SK-N-SH (cell line): Measurements from ENCODE around the gene ABCB4. TPM values are rescaled to one million over a fixed set of nuclear protein-coding genes. Genes with fewer than 3 reads are reported as not detected.

Experiments used
- CTCF ChIA-PET: fragments of 300-600, 350-600 bp; formaldehyde crosslinking; extraction: SDS; loops from one replicate; lab custom pipeline; 2021; lab: Yijun Ruan, JAX
- POLR2A ChIA-PET: fragments of 350-600 bp; sonication (Branson Sonifier 250); formaldehyde crosslinking; extraction: SDS; loops from one replicate; lab custom pipeline; 2020; ENCODE audit warnings: antibody characterized with exemption, inconsistent platforms; lab: Yijun Ruan, JAX
- DNase-seq: peaks from one replicate; pipeline ENCODE4 v3.0.0; 2012
- H2AFZ ChIP-seq: fragments of 200-600 bp; sonication (generic); 2 replicates; pipeline ENCODE4 v1.8.1; 2016; ENCODE audit warnings: antibody characterized with exemption, mild to moderate bottlenecking, low read depth
- H3F3A ChIP-seq: fragments of 200-600 bp; sonication (generic); replicated peaks from 2 replicates; pipeline ENCODE3; 2016; ENCODE audit warnings: antibody characterized with exemption, mild to moderate bottlenecking; ENCODE audit not compliant: insufficient read depth
- H3K27ac ChIP-seq, 2 experiments: fragments of 200-500 bp in 1 of 2; fragments of 200-600 bp in 1 of 2; sonication (Bioruptor generic) in 1 of 2; sonication (generic), shearing (Covaris generic) in 1 of 2; 2 replicates each; pipeline versions ENCODE4 v1.5.1 to v1.6.1; 2014 to 2016; ENCODE audit warnings: low read depth in 2 of 2, inconsistent platforms in 1 of 2, low read length in 1 of 2, mild to moderate bottlenecking in 1 of 2, mixed read lengths in 1 of 2
- H3K27me3 ChIP-seq: fragments of 200-600 bp; sonication (generic), shearing (Covaris generic); 2 replicates; pipeline ENCODE4 v1.6.1; 2016; ENCODE audit warnings: mixed run types; ENCODE audit not compliant: insufficient read depth
- H3K36me3 ChIP-seq, 2 experiments: fragments of 200-500 bp in 1 of 2; fragments of 200-600 bp in 1 of 2; sonication (Bioruptor generic) in 1 of 2; sonication (generic) in 1 of 2; replicated peaks in 1 of 2; 2 replicates each; pipeline versions ENCODE3 to v1.5.1; 2014 to 2016; ENCODE audit warnings: low read length in 1 of 2, mild to moderate bottlenecking in 1 of 2; ENCODE audit not compliant: insufficient read depth in 2 of 2, control insufficient read depth in 1 of 2
- H3K4me1 ChIP-seq, 2 experiments: fragments of 200-500 bp in 1 of 2; fragments of 200-600 bp in 1 of 2; sonication (Bioruptor generic) in 1 of 2; sonication (generic), shearing (Covaris generic) in 1 of 2; 2 replicates each; pipeline versions ENCODE4 v1.5.1 to v1.6.1; 2014 to 2016; ENCODE audit warnings: low read depth in 1 of 2, low read length in 1 of 2, mixed run types in 1 of 2; ENCODE audit not compliant: insufficient read depth in 2 of 2, control insufficient read depth in 1 of 2
- H3K4me2 ChIP-seq: fragments of 200-600 bp; sonication (generic), shearing (Covaris generic); 2 replicates; pipeline ENCODE4 v1.6.1; 2017; ENCODE audit warnings: mixed run types
- H3K4me3 ChIP-seq, 2 experiments: fragments of 200-500 bp in 1 of 2; fragments of 200-600 bp in 1 of 2; sonication (Bioruptor generic) in 1 of 2; sonication (generic), shearing (Covaris generic) in 1 of 2; 2 replicates each; pipeline versions ENCODE4 v1.5.1 to v1.8.1; 2014 to 2016; ENCODE audit warnings: low read depth in 2 of 2, inconsistent platforms in 1 of 2, low read length in 1 of 2, mild to moderate bottlenecking in 1 of 2, mixed read lengths in 1 of 2, moderate library complexity in 1 of 2
- H3K79me2 ChIP-seq: fragments of 200-600 bp; sonication (generic); 2 replicates; pipeline ENCODE4 v1.8.1; 2017; ENCODE audit warnings: mild to moderate bottlenecking; ENCODE audit not compliant: insufficient read depth
- H3K9ac ChIP-seq: fragments of 200-600 bp; sonication (generic); 2 replicates; pipeline ENCODE4 v1.6.1; 2017; ENCODE audit warnings: mixed run types
- H3K9me2 ChIP-seq: fragments of 200-600 bp; sonication (generic); 2 replicates; pipeline ENCODE4 v1.6.1; 2017; ENCODE audit warnings: mixed run types
- H3K9me3 ChIP-seq: fragments of 200-600 bp; sonication (generic); 2 replicates; pipeline ENCODE4 v1.6.1; 2017; ENCODE audit warnings: mixed run types, mild to moderate bottlenecking, moderate library complexity
- H4K20me1 ChIP-seq: fragments of 200-600 bp; sonication (generic); 2 replicates; pipeline ENCODE4 v1.6.1; 2017; ENCODE audit warnings: mild to moderate bottlenecking, mixed run types; ENCODE audit not compliant: insufficient read depth
- EP300 ChIP-seq, 2 experiments: IDR thresholded peaks; 2 replicates each; pipeline versions ENCODE4 v1.4.0 to v1.6.1; 2012; ENCODE audit warnings: borderline replicate concordance in 1 of 2, low read depth in 1 of 2, low read length in 1 of 2
- EZH2phosphoT487 ChIP-seq: fragments of 200-600 bp; sonication (generic); IDR thresholded peaks from 2 replicates; pipeline ENCODE4 v1.6.1; 2017; ENCODE audit warnings: low read depth, mixed run types, mild to moderate bottlenecking, antibody characterized with exemption, moderate library complexity, borderline replicate concordance
- FOXJ3 ChIP-seq: sonication (generic); formaldehyde crosslinking; IDR thresholded peaks from 2 replicates; pipeline ENCODE4 v1.5.1; 2020; ENCODE audit warnings: mild to moderate bottlenecking, missing genetic modification reagents
- FOXM1 ChIP-seq: IDR thresholded peaks from 2 replicates; pipeline ENCODE4 v1.4.0; 2012; ENCODE audit warnings: low read depth, mild to moderate bottlenecking
- GABPA ChIP-seq: IDR thresholded peaks from 2 replicates; pipeline ENCODE4 v1.4.0; 2012; ENCODE audit warnings: low read depth, mild to moderate bottlenecking
- GATA2 ChIP-seq: sonication (generic); formaldehyde crosslinking; IDR thresholded peaks from 2 replicates; pipeline ENCODE4 v1.5.0; 2020; ENCODE audit warnings: mild to moderate bottlenecking, missing genetic modification reagents
- IRF3 ChIP-seq: fragments of 150-350 bp; IDR thresholded peaks from 2 replicates; pipeline ENCODE4 v1.6.1; 2016; ENCODE audit warnings: mild to moderate bottlenecking, low read depth, low read length
- MAX ChIP-seq: IDR thresholded peaks from 2 replicates; pipeline ENCODE4 v1.4.0; 2012; ENCODE audit warnings: low read depth
- MXI1 ChIP-seq: IDR thresholded peaks from 2 replicates; pipeline ENCODE4 v1.6.1; 2012; ENCODE audit warnings: mild to moderate bottlenecking, low read depth, low read length, improper control_type of control experiment
- NFIC ChIP-seq: IDR thresholded peaks from 2 replicates; pipeline ENCODE4 v1.4.0; 2012; ENCODE audit warnings: borderline replicate concordance
- POLR2AphosphoS5 ChIP-seq: IDR thresholded peaks from 2 replicates; pipeline ENCODE4 v1.6.1; 2012; ENCODE audit warnings: low read depth, low read length
- RCOR1 ChIP-seq: fragments of 150-350 bp; IDR thresholded peaks from 2 replicates; pipeline ENCODE4 v1.6.1; 2017; ENCODE audit warnings: antibody characterized with exemption, low read length
- RXRA ChIP-seq: IDR thresholded peaks from 2 replicates; pipeline ENCODE4 v1.4.0; 2012; ENCODE audit warnings: low read depth, mild to moderate bottlenecking, borderline replicate concordance
- SMC3 ChIP-seq: IDR thresholded peaks from 2 replicates; pipeline ENCODE4 v1.6.1; 2012; ENCODE audit warnings: low read depth, low read length, improper control_type of control experiment
- TAF1 ChIP-seq: IDR thresholded peaks from 2 replicates; pipeline ENCODE4 v1.6.1; 2012; ENCODE audit warnings: low read depth, mild to moderate bottlenecking, low read length, moderate library complexity, borderline replicate concordance
- TCF12 ChIP-seq: IDR thresholded peaks from 2 replicates; pipeline ENCODE4 v1.4.0; 2012
- USF2 ChIP-seq: fragments of 150-350 bp; IDR thresholded peaks from 2 replicates; pipeline ENCODE4 v1.6.1; 2017; ENCODE audit warnings: antibody characterized with exemption, low read length, low read depth, borderline replicate concordance
- WGBS: methylation state at CpG from one replicate; pipeline ENCODE4 v1.1.6; 2017; ENCODE audit warnings: low lambda C conversion rate; 5-methylcytosine and 5-hydroxymethylcytosine counted together
- polyA plus RNA-seq, 3 experiments: library from polyadenylated mRNA; depleted of rRNA; stranded (reverse); fragments of >200 nt; gene quantifications; 2 replicates each; pipeline ENCODE4 v1.2.3, GENCODE V29; 2012

ABCB4 gene
- polyA plus RNA-seq, 1 of the 3 experiments (the other 2 are of a cell fraction): 0.18 TPM

GRCh38 chr7:87375662-87376435, 99.6 kb downstream of the ABCB4 start:
- Histone ChIP-seq H3K9ac (no peak overlapping the region), H3K4me2 (no peak overlapping the region), H2AFZ (no peak overlapping the region), H3K9me3 (no peaks in the 10 kb centered on the region), H3K79me2 (no peaks in the 10 kb centered on the region), H3K4me3 (no peak overlapping the region), H3F3A (no peaks in the 10 kb centered on the region), H4K20me1 (no peaks in the 10 kb centered on the region), H3K27me3 (no peaks in the 10 kb centered on the region), H3K9me2 (no peaks in the 10 kb centered on the region), H3K4me1 (no peaks in the 10 kb centered on the region), H3K36me3 (peaks cover 15 to 21% of the 10 kb centered on the region in 2 experiments), H3K27ac (no peak overlapping the region)
- TF ChIP-seq TCF12 (no peak), EP300 (IDR thresholded peaks at IDR 0.05; ENCODE audit: borderline replicate concordance in 1 of 2, low read depth in 1 of 2, low read length in 1 of 2) (no peak), RXRA (no peak), GABPA (no peak), EZH2phosphoT487 (no peak), MAX (no peak), RCOR1 (no peak), TAF1 (no peak), FOXM1 (no peak), FOXJ3 (no peak), IRF3 (no peak), MXI1 (no peak), USF2 (no peak), GATA2 (CRISPR knock-in tag) (no peak), NFIC (no peak), POLR2AphosphoS5 (no peak), SMC3 (no peak)
- DNase-seq: no peak
- 78% methylated on average over 5 of the region's 5 CpGs for WGBS
- ChIA-PET POLR2A (no interaction called here), CTCF (interaction anchor here (0.7 kb wide), 1 partner anchor 9 kb away, joined by 3 read pairs; no protein-coding TSS in a partner anchor)
